B cell (primary cell): ENCODE results near the gene THSD7B. TPM values are rescaled to one million over a fixed set of nuclear protein-coding genes. Genes with fewer than 3 reads are reported as not detected.

Source experiments
- ATAC-seq: fragments of 200-7000 bp; cut with Tn5 transposase; one replicate; pipeline ENCODE4 v1.10.0; 2021; ENCODE audit warnings: low read depth, mild to moderate bottlenecking, moderate number of reproducible peaks, moderate library complexity
- CTCF ChIA-PET: fragments of 350-600 bp; sonication (Branson Sonifier 250); formaldehyde crosslinking; loops from one replicate; lab custom pipeline; 2021; ENCODE audit warnings: antibody characterized with exemption, inconsistent platforms; lab: Charles Lee
- POLR2A ChIA-PET: fragments of 350-600 bp; sonication (Branson Sonifier 250); formaldehyde crosslinking; loops from one replicate; lab custom pipeline; 2021; ENCODE audit warnings: antibody characterized with exemption; lab: Charles Lee
- DNase-seq: peaks from one replicate; pipeline ENCODE4 v3.0.0; 2013
- H2AFZ ChIP-seq: 2 replicates; pipeline ENCODE4 v1.6.1; 2012; ENCODE audit warnings: mild to moderate bottlenecking, low read depth, low read length; ENCODE audit not compliant: insufficient read depth, poor library complexity, severe bottlenecking
- H3K27ac ChIP-seq, 2 donors: 1 replicate in 1 of 2; 2 replicates in 1 of 2; pipeline ENCODE4 v1.5.1; 2012 to 2013; ENCODE audit warnings: low read length in 2 of 2, mild to moderate bottlenecking in 2 of 2, moderate library complexity in 1 of 2
- H3K27me3 ChIP-seq, 4 experiments: fragments of 200-600 bp in 1 of 4; sonication (generic) in 1 of 4; replicated peaks in 1 of 4; 1 replicate in 2 of 4; 2 replicates in 2 of 4; pipeline versions ENCODE4 v1.6.1 to v1.7.0; 2013 to 2016; ENCODE audit warnings: low read length in 3 of 4, mild to moderate bottlenecking in 2 of 4, mixed read lengths in 1 of 4, moderate library complexity in 1 of 4; ENCODE audit not compliant: insufficient read depth in 4 of 4, control insufficient read depth in 3 of 4; ENCODE audit errors: control extremely low read depth in 1 of 4
- H3K36me3 ChIP-seq, 2 experiments: replicated peaks in 1 of 2; 1 replicate in 1 of 2; 2 replicates in 1 of 2; pipeline versions ENCODE4 v1.6.1 to v1.7.1; 2013; ENCODE audit warnings: low read length in 1 of 2; ENCODE audit not compliant: insufficient read depth in 2 of 2, control insufficient read depth in 1 of 2; ENCODE audit errors: control extremely low read depth in 1 of 2, extremely low read depth in 1 of 2
- H3K4me1 ChIP-seq, 2 donors: fragments of 200-600 bp in 1 of 2; sonication (generic) in 1 of 2; 1 replicate in 1 of 2; 2 replicates in 1 of 2; pipeline versions ENCODE4 v1.5.1 to v1.6.1; 2013 to 2017; ENCODE audit warnings: low read length in 2 of 2; ENCODE audit not compliant: control insufficient read depth in 2 of 2, insufficient read depth in 2 of 2
- H3K4me2 ChIP-seq: replicated peaks from 2 replicates; pipeline ENCODE3; 2012; ENCODE audit warnings: mild to moderate bottlenecking, low read depth, low read length; ENCODE audit not compliant: poor library complexity, severe bottlenecking
- H3K4me3 ChIP-seq, 5 experiments: fragments of 200-600 bp in 1 of 5; sonication (generic) in 1 of 5; 1 replicate in 3 of 5; 2 replicates in 2 of 5; pipeline versions ENCODE4 v1.5.1 to v1.7.0; 2011 to 2016; ENCODE audit warnings: low read length in 4 of 5, mild to moderate bottlenecking in 4 of 5, low read depth in 2 of 5, control low read depth in 1 of 5, moderate library complexity in 1 of 5; ENCODE audit not compliant: insufficient read depth in 1 of 5; ENCODE audit errors: control extremely low read depth in 1 of 5, extremely low read depth in 1 of 5
- H3K79me2 ChIP-seq: fragments of 200-600 bp; sonication (generic); one replicate; pipeline ENCODE4 v1.6.0; 2016; ENCODE audit warnings: low read length; ENCODE audit not compliant: control insufficient read depth, insufficient read depth
- H3K9ac ChIP-seq: fragments of 200-600 bp; sonication (generic); 2 replicates; pipeline ENCODE4 v1.6.1; 2017; ENCODE audit warnings: mild to moderate bottlenecking, low read length, moderate library complexity
- H3K9me3 ChIP-seq, 3 donors: one replicate each; pipeline versions ENCODE4 v1.6.1 to v1.7.1; 2013; ENCODE audit warnings: low read length in 2 of 3; ENCODE audit not compliant: control insufficient read depth in 2 of 3, insufficient read depth in 1 of 3; ENCODE audit errors: control extremely low read depth in 1 of 3
- H4K20me1 ChIP-seq: 2 replicates; pipeline ENCODE4 v1.6.0; 2012; ENCODE audit warnings: mild to moderate bottlenecking, low read length; ENCODE audit not compliant: insufficient read depth, control insufficient read depth, poor library complexity, severe bottlenecking
- H3K27ac Mint-ChIP-seq: one replicate; pipeline ENCODE4 v1.8.0; 2021; ENCODE audit warnings: mixed read lengths
- H3K27me3 Mint-ChIP-seq: one replicate; pipeline ENCODE4 v1.8.0; 2021; ENCODE audit warnings: mixed read lengths
- H3K4me1 Mint-ChIP-seq: one replicate; pipeline ENCODE4 v1.8.0; 2021; ENCODE audit warnings: mixed read lengths
- H3K4me3 Mint-ChIP-seq: one replicate; pipeline ENCODE4 v1.8.0; 2021; ENCODE audit warnings: mixed read lengths
- H3K9me3 Mint-ChIP-seq: one replicate; pipeline ENCODE4 v1.8.0; 2022; ENCODE audit warnings: mixed read lengths; ENCODE audit not compliant: insufficient read depth
- EZH2 ChIP-seq: IDR thresholded peaks from 2 replicates; pipeline ENCODE4 v1.6.1; 2012; ENCODE audit warnings: borderline replicate concordance, low read depth, mild to moderate bottlenecking, moderate library complexity, low read length; ENCODE audit not compliant: insufficient read depth, poor library complexity, severe bottlenecking
- WGBS: methylation state at CpG from one replicate; pipeline ENCODE4 v1.1.5; 2013; ENCODE audit warnings: missing lambda C conversion rate; ENCODE audit not compliant: insufficient coverage; 5-methylcytosine and 5-hydroxymethylcytosine counted together
- intact Hi-C: fragments of 100-400 bp; cut with micrococcal nuclease; formaldehyde crosslinking; loops from one replicate; pipeline ENCODE4 v1.10.0; 2022
- polyA plus RNA-seq: library from polyadenylated mRNA; depleted of rRNA; stranded (reverse); fragments of >200 nt; gene quantifications from 2 replicates; pipeline ENCODE4 v1.2.3, GENCODE V29; 2012
- total RNA-seq, 2 donors: library from RNA; stranded (reverse); fragments of 120-200 nt in 1 of 2; gene quantifications; 1 replicate in 1 of 2; 2 replicates in 1 of 2; pipeline versions ENCODE4 v1.2.3 to v1.2.4, GENCODE V29; 2013 to 2022
- TF ChIP-seq, protein P1 (sequence below): fragments of 200-600 bp; IDR thresholded peaks from one replicate; pipeline ENCODE4 v1.8.0; 2022; ENCODE audit warnings: antibody characterized with exemption, mild to moderate bottlenecking

The THSD7B gene
- total and polyA plus RNA-seq, 2 donors (not counting 1 experiment from before 2014, with no cell fraction given) = 0.76 TPM; not detected in 1

DNA sequence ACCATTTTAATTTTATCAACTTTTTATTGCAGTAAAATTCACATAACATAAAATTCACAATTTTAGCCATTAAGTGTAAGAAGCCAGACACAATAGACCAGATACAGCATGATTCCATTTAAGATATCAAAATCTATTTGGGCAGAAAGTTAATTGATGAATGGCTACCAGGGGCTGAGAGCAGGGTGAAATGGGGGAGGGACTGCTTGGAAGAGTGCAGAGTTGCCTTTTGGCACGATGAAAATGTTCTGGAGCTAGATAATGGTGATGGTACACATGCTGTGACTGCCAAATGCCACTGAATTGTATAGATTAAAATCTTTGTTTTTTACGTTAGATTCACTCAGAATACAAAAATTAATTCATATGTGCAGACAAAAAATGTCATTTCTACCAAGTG is 909.6 kb downstream of the THSD7B start:
- H4K20me1 ChIP-seq = no peaks in the 10 kb centered on the region
- no peaks in the 10 kb centered on the region for H3K27me3 ChIP-seq
- H3K4me3 Mint-ChIP-seq = no peak overlapping the region
- no peak overlapping the region for H3K9ac ChIP-seq
- no peak overlapping the region for H3K27ac ChIP-seq
- POLR2A ChIA-PET = no interaction called here
- no peak for ATAC-seq
- H2AFZ ChIP-seq = no peak overlapping the region
- peaks cover 2% of the 10 kb centered on the region for H3K9me3 Mint-ChIP-seq
- no peaks in the 10 kb centered on the region for H3K79me2 ChIP-seq
- no CpG with 5 or more reads among the region's 2 CpGs for WGBS
- no peaks in the 10 kb centered on the region for H3K4me1 ChIP-seq
- H3K36me3 ChIP-seq = no peaks in the 10 kb centered on the region
- no peak overlapping the region for H3K4me3 ChIP-seq
- no peak overlapping the region for H3K4me2 ChIP-seq
- no peak for DNase-seq
- H3K27ac Mint-ChIP-seq = no peak overlapping the region
- no peak for TF ChIP-seq EZH2
- TF ChIP-seq, protein P1, sequence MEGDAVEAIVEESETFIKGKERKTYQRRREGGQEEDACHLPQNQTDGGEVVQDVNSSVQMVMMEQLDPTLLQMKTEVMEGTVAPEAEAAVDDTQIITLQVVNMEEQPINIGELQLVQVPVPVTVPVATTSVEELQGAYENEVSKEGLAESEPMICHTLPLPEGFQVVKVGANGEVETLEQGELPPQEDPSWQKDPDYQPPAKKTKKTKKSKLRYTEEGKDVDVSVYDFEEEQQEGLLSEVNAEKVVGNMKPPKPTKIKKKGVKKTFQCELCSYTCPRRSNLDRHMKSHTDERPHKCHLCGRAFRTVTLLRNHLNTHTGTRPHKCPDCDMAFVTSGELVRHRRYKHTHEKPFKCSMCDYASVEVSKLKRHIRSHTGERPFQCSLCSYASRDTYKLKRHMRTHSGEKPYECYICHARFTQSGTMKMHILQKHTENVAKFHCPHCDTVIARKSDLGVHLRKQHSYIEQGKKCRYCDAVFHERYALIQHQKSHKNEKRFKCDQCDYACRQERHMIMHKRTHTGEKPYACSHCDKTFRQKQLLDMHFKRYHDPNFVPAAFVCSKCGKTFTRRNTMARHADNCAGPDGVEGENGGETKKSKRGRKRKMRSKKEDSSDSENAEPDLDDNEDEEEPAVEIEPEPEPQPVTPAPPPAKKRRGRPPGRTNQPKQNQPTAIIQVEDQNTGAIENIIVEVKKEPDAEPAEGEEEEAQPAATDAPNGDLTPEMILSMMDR = no peak
- CTCF ChIA-PET = no interaction called here
- intact Hi-C loops = no loop called here
- no peaks in the 10 kb centered on the region for H3K27me3 Mint-ChIP-seq
- H3K9me3 ChIP-seq = no peaks in the 10 kb centered on the region
- H3K4me1 Mint-ChIP-seq = no peaks in the 10 kb centered on the region

DNA sequence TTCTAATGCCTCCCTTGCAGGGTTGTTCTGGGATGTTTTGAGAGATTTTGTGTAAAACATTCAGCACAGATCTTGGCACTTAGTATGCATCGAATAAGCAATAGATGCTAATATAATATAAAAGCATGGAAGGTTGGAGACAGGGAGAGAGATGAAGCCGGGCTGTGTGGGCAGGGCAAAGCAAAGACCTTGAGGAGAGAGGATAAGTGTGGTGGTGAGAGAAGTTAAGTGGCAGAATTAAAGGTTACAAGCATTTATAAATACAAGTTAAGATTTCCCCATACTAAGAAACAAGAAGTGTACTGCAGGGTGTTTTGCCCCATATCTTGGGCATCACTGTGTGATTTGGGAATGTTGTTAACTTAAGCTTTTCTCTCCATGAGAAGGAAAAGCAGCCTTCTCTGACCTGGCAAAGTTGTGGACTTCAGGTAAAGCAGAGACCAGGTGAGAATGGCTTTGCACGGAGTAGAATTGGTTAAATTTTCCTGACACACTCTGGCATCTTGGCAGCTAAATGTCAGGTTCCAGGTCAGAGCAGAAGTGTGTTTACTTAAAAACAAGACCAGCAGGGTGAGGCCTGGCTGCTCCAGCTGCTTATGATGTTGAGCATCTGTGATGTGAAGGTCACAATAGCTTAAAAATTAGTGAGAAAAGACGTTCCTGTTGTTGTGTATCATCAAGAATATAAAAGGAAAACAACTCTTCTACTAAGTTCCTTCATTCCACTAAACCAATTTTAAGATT is 910.4 kb downstream of the THSD7B start:
- ATAC-seq = no peak
- no peak overlapping the region for H3K4me3 Mint-ChIP-seq

More for the DNA sequence above, 910.4 kb downstream of the THSD7B start:
- no peaks in the 10 kb centered on the region for H3K36me3 ChIP-seq
- H3K4me3 ChIP-seq = no peak overlapping the region
- H3K9me3 Mint-ChIP-seq = peaks cover 2% of the 10 kb centered on the region
- H4K20me1 ChIP-seq = no peaks in the 10 kb centered on the region
- no peak overlapping the region for H3K4me2 ChIP-seq
- CTCF ChIA-PET = interaction anchor here (0.5 kb wide), 1 partner anchor 17 kb away, joined by 4 read pairs; no protein-coding TSS in a partner anchor
- POLR2A ChIA-PET = no interaction called here
- H3K27ac Mint-ChIP-seq = no peak overlapping the region
- H2AFZ ChIP-seq = no peak overlapping the region
- TF ChIP-seq, protein P1 = no peak
- no peak for TF ChIP-seq EZH2
- 64% methylated on average over 1 of the region's 4 CpGs for whole genome bisulfite sequencing
- intact Hi-C loops = no loop called here
- no peak overlapping the region for H3K9ac ChIP-seq
- H3K4me1 ChIP-seq = no peaks in the 10 kb centered on the region
- H3K27ac ChIP-seq = no peak overlapping the region
- H3K27me3 Mint-ChIP-seq = no peaks in the 10 kb centered on the region
- H3K79me2 ChIP-seq = no peaks in the 10 kb centered on the region
- H3K9me3 ChIP-seq = no peaks in the 10 kb centered on the region
- no peaks in the 10 kb centered on the region for H3K4me1 Mint-ChIP-seq
- DNase-seq = no peak
- H3K27me3 ChIP-seq = no peaks in the 10 kb centered on the region
